CD4-positive, alpha-beta T cell treated with Interleukin-4 for 1 hour (primary cell): ENCODE results near the gene OR1E2.
"Not testable (repeated sequence)": the region's sequence is repeated elsewhere in the genome, so short reads cannot be mapped to it uniquely, and the experiment has no call there.

Experiments used
- DNase-seq, 2 donors: peaks; one replicate each; pipeline ENCODE4 v3.0.0-alpha.2; 2020 to 2022

Gene OR1E2

GRCh38 chr17:3433741-3434140 is at the start of gene OR1E2:
OR1E2 (minus strand) TSS chr17:3433841; CDS start chr17:3433841, 0 bp downstream.
- no peak for DNase-seq

GRCh38 chr17:3482852-3483251 is 49.2 kb upstream of the OR1E2 start:
- DNase-seq = no peak

GRCh38 chr17:3479988-3480387 is 46.3 kb upstream of the OR1E2 start:
- no peak for DNase-seq

GRCh38 chr17:3475812-3476610 is 42.4 kb upstream of the OR1E2 start, which contains the start of gene ASPA:
ASPA (plus strand) TSS chr17:3475997; CDS start chr17:3476160, 163 bp downstream.
- no peak for DNase-seq

- no peak for DNase-seq
Observed at GRCh38 chr17:3475251-3475685, 41.6 kb upstream of the OR1E2 start.

- DNase-seq = no peak
Observed at GRCh38 chr17:3474212-3474611, 40.6 kb upstream of the OR1E2 start.

GRCh38 chr17:3472137-3472536 is 38.5 kb upstream of the OR1E2 start:
- DNase-seq = no peak

GRCh38 chr17:3471599-3471998 is 38.0 kb upstream of the OR1E2 start, which contains the start of gene SPATA22:
SPATA22 (minus strand) TSS chr17:3471819; CDS start chr17:3469325, 2,494 bp downstream.
- DNase-seq = no peak

GRCh38 chr17:3469529-3469928 is 35.9 kb upstream of the OR1E2 start:
- no peak for DNase-seq

GRCh38 chr17:3466355-3466754 is 32.7 kb upstream of the OR1E2 start:
- not testable (repeated sequence) for DNase-seq

- no peak for DNase-seq
Observed at GRCh38 chr17:3448059-3448665, 14.5 kb upstream of the OR1E2 start.

- no peak for DNase-seq
Observed at GRCh38 chr17:3447625-3448024, 14.0 kb upstream of the OR1E2 start.

GRCh38 chr17:3440451-3440850 is 6.8 kb upstream of the OR1E2 start:
- DNase-seq = no peak

- DNase-seq = no peak
Observed at GRCh38 chr17:3438368-3438767, 4.7 kb upstream of the OR1E2 start.

GRCh38 chr17:3433215-3433614 is 426 bp downstream of the OR1E2 start:
- DNase-seq = peak; percentile 6 to 14

- DNase-seq = no peak
Observed at GRCh38 chr17:3418222-3418621, 15.4 kb downstream of the OR1E2 start.

GRCh38 chr17:3415610-3416009 is 18.0 kb downstream of the OR1E2 start:
- no peak for DNase-seq

GRCh38 chr17:3412216-3412615 is 21.4 kb downstream of the OR1E2 start:
- not testable (repeated sequence) for DNase-seq

- no peak for DNase-seq
Observed at GRCh38 chr17:3411070-3411469, 22.6 kb downstream of the OR1E2 start, which contains the start of gene OR3A3. OR3A3 (plus strand) TSS chr17:3411370.

- DNase-seq = not testable (repeated sequence)
Observed at GRCh38 chr17:3403856-3404255, 29.8 kb downstream of the OR1E2 start.

- no peak for DNase-seq
Observed at GRCh38 chr17:3401786-3402185, 31.9 kb downstream of the OR1E2 start.

GRCh38 chr17:3400055-3400454 is 33.6 kb downstream of the OR1E2 start:
- DNase-seq = no peak

GRCh38 chr17:3398310-3398709 is 35.3 kb downstream of the OR1E2 start, which contains the start of gene OR1E1:
OR1E1 (minus strand) TSS chr17:3398410; CDS start chr17:3398410, 0 bp downstream.
- no peak for DNase-seq

GRCh38 chr17:3397801-3398200 is 35.8 kb downstream of the OR1E2 start:
- DNase-seq = not testable (repeated sequence)
